ENCODE measurements around the gene LMF1.

DNA sequence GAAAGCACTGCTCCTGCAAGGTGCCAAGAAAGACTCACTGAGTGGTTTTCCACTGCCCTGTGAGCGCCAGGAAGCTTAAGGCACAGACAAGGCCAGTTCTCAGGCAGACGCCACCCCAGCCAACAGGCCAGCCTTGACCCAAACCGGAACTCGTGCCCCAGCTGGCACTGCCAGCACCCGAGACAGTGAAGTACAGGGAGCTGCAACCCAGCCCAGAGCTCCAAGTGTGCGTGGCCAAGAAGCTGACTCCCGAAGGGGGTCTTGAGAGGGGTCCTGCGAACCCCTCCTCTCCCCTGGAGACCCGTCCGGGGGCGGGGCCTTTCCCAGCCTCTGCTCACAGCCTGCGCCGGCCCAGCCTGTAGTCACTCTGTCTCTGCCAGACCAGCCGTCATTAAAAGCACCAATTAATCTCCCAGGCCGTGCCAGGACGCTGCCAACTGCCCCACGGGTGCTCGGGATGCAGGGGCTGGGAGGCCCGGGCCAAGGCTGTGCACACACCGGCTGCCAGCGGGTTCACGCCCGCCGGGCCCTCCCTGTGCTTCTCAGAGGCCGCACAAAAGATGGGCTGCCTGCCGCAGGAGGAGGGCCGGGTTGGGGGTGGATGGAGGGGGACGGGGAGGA, 6.4 kb upstream of the LMF1 start:
- TF ChIP-seq POLR2AphosphoS5 (IDR thresholded peaks at IDR 0.05; ENCODE audit: low read depth, low read length) (no peak), POU2F2 (IDR thresholded peaks at IDR 0.05; ENCODE audit: low read depth, low read length) (no peak)

Data from GM12891 (cell line).